Measurements from ENCODE around the gene ELOVL1.

The ELOVL1 gene

DNA sequence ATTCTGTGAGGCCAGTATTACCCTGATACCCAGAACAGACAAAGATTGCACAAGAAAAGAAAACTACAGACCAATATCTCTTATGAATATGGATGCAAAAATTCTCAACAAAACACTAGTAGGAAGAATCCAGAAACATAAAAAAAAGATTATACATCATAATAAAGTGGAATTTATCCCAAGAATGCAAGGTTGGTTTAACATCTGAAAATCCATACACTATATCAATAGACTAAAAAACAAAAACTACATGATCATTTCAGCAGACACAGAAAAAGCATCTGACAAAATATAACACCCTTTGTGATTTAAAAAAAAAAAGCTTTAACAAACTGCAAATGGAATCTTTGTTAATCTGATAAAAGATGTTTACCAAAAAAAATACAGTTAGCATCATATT lies 42.4 kb downstream of the ELOVL1 start:
- DNase-seq: no peak
- H3K27ac ChIP-seq: no peak overlapping the region
- TF ChIP-seq, protein P1, sequence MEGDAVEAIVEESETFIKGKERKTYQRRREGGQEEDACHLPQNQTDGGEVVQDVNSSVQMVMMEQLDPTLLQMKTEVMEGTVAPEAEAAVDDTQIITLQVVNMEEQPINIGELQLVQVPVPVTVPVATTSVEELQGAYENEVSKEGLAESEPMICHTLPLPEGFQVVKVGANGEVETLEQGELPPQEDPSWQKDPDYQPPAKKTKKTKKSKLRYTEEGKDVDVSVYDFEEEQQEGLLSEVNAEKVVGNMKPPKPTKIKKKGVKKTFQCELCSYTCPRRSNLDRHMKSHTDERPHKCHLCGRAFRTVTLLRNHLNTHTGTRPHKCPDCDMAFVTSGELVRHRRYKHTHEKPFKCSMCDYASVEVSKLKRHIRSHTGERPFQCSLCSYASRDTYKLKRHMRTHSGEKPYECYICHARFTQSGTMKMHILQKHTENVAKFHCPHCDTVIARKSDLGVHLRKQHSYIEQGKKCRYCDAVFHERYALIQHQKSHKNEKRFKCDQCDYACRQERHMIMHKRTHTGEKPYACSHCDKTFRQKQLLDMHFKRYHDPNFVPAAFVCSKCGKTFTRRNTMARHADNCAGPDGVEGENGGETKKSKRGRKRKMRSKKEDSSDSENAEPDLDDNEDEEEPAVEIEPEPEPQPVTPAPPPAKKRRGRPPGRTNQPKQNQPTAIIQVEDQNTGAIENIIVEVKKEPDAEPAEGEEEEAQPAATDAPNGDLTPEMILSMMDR (IDR thresholded peaks at IDR 0.05; ENCODE audit: low read depth, low read length): no peak
- H3K27me3 ChIP-seq (ENCODE audit: insufficient read depth, low read depth, severe bottlenecking): no peaks in the 10 kb centered on the region
- H3K9me3 ChIP-seq (ENCODE audit: severe bottlenecking): peaks cover 14% of the 10 kb centered on the region
- H3K36me3 ChIP-seq: no peaks in the 10 kb centered on the region
- H3K4me3 ChIP-seq (ENCODE audit: low read depth, low read length): no peak overlapping the region

DNA sequence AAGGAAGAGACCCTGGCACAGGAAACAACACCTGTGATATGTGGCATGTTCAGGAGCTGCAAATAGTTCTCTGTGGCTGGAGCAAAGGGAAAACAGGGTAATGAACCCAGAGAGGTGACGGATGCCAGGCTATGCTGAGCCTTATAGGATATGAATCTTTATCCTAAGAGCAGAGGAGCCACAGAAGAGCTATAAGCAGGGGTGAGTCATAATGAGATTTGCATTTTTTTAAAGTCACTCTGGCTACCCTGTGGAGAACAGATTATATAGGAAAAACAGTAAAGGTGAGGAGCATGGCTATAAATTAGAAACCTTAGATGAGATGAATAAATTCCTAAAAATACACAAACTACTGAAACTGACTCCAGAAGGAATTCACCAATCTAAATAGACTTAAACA lies 43.0 kb downstream of the ELOVL1 start:
- TF ChIP-seq, protein P1 (IDR thresholded peaks at IDR 0.05; ENCODE audit: low read depth, low read length): no peak
- H3K4me3 ChIP-seq (ENCODE audit: low read depth, low read length): no peak overlapping the region
- no peaks in the 10 kb centered on the region for H3K36me3 ChIP-seq
- no peak overlapping the region for H3K27ac ChIP-seq
- no peaks in the 10 kb centered on the region for H3K27me3 ChIP-seq (ENCODE audit: insufficient read depth, low read depth, severe bottlenecking)
- no peak for DNase-seq
- peaks cover 14% of the 10 kb centered on the region for H3K9me3 ChIP-seq (ENCODE audit: severe bottlenecking)

DNA sequence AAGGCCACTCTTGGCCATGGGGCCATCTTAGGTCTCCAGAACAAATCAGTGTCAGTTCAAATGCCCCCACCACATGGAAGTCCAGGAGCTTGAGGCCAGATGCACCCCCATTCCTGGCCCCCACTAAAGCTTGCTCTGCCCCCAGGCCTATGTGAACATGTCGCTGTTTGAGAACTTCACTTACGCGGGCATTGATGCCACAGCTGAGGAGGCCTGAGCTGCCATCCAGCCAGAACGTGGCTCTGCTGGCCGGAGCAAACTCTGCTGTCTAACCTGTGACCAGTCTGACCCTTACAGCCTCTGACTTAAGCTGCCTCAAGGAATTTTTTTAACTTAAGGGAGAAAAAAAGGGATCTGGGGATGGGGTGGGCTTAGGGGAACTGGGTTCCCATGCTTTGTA lies 45.3 kb downstream of the ELOVL1 start:
- TF ChIP-seq, protein P1 (IDR thresholded peaks at IDR 0.05; ENCODE audit: low read depth, low read length): no peak
- Histone ChIP-seq H3K4me3 (ENCODE audit: low read depth, low read length) (no peak overlapping the region), H3K27ac (no peak overlapping the region), H3K9me3 (ENCODE audit: severe bottlenecking) (peaks cover 6% of the 10 kb centered on the region), H3K36me3 (no peaks in the 10 kb centered on the region), H3K27me3 (ENCODE audit: insufficient read depth, low read depth, severe bottlenecking) (no peaks in the 10 kb centered on the region)
- DNase-seq: no peak

DNA sequence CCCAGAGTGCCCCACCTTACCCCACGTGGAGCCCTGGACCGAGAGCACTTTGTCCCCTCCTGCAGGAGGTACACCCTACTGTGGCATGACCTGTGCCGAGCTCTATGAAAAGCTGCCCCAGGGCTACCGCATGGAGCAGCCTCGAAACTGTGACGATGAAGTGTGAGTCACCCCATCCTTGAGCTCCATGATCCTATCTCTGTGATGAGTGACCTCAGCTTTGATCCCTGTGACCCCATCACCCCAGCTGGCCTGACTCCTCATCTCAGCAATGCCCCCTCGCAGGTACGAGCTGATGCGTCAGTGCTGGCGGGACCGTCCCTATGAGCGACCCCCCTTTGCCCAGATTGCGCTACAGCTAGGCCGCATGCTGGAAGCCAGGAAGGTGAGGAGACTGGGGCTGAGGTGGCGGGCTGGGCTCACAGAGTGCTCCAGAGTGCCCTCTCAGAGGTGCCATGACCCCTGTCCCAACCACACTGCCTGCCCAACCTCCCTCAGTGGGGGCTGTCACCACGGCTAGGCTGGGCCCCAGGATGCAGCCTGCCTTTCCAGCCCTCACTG lies 46.4 kb downstream of the ELOVL1 start:
- no peak for DNase-seq
- Histone ChIP-seq H3K9me3 (ENCODE audit: severe bottlenecking) (peaks cover 3% of the 10 kb centered on the region), H3K4me3 (ENCODE audit: low read depth, low read length) (no peak overlapping the region), H3K36me3 (no peaks in the 10 kb centered on the region), H3K27me3 (ENCODE audit: insufficient read depth, low read depth, severe bottlenecking) (no peaks in the 10 kb centered on the region), H3K27ac (no peak overlapping the region)
- TF ChIP-seq, protein P1 (IDR thresholded peaks at IDR 0.05; ENCODE audit: low read depth, low read length): no peak

DNA sequence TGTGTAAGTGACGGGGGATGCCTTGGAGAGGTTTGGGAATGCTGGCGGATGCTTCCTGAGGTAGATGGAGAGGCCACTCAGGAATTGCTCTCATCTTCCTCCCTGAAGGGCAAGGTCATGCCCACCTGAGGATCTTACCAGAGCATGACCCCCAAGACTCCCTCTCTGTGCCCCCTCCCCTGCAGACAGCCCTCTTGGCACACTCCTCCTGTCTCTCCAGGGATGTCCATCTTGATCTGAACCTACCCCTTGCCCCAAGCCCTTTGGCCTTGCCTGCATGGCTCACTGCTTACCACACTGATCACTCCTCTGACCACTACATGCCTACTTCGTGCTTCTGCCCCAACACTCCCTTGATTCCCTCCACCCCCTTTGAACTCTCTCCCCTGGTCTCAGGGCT lies 48.0 kb downstream of the ELOVL1 start:
- H3K9me3 ChIP-seq (ENCODE audit: severe bottlenecking): no peaks in the 10 kb centered on the region
- H3K27me3 ChIP-seq (ENCODE audit: insufficient read depth, low read depth, severe bottlenecking): no peaks in the 10 kb centered on the region
- no peak overlapping the region for H3K4me3 ChIP-seq (ENCODE audit: low read depth, low read length)
- no peaks in the 10 kb centered on the region for H3K36me3 ChIP-seq
- DNase-seq: no peak
- H3K27ac ChIP-seq: no peak overlapping the region
- TF ChIP-seq, protein P1 (IDR thresholded peaks at IDR 0.05; ENCODE audit: low read depth, low read length): no peak

DNA sequence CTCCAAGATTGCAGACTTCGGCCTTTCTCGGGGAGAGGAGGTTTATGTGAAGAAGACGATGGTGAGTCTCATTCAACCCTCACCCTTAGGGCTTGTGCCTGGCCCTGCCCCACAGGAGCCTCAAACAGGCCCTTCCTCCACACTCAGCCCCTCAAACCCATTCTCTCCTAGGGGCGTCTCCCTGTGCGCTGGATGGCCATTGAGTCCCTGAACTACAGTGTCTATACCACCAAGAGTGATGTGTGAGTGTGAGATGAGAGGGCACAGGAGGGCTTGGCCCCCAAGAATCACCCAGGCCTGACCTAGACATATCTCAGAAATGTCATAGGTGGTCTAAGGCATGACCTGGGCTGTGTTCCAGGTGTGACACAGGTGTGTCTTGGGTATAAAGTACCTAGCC lies 48.5 kb downstream of the ELOVL1 start:
- Histone ChIP-seq H3K27me3 (ENCODE audit: insufficient read depth, low read depth, severe bottlenecking) (no peaks in the 10 kb centered on the region), H3K4me3 (ENCODE audit: low read depth, low read length) (no peak overlapping the region)
- DNase-seq: no peak

More for the DNA sequence above, 48.5 kb downstream of the ELOVL1 start:
- no peaks in the 10 kb centered on the region for H3K36me3 ChIP-seq
- TF ChIP-seq, protein P1 (IDR thresholded peaks at IDR 0.05; ENCODE audit: low read depth, low read length): no peak
- H3K9me3 ChIP-seq (ENCODE audit: severe bottlenecking): no peaks in the 10 kb centered on the region
- H3K27ac ChIP-seq: no peak overlapping the region

Measured in WERI-Rb-1 (cell line).